22Rv1 (cell line): Measurements from ENCODE around the gene EMX1.

Source experiments
- ZFX ChIP-seq: fragments of 450-650 bp; IDR thresholded peaks from 2 replicates; pipeline ENCODE4 v1.6.1; 2017; ENCODE audit warnings: antibody characterized with exemption, borderline replicate concordance
- TF ChIP-seq, protein P1 (sequence below): fragments of 450-650 bp; IDR thresholded peaks from 2 replicates; pipeline ENCODE4 v1.5.1; 2017; ENCODE audit warnings: mild to moderate bottlenecking

DNA sequence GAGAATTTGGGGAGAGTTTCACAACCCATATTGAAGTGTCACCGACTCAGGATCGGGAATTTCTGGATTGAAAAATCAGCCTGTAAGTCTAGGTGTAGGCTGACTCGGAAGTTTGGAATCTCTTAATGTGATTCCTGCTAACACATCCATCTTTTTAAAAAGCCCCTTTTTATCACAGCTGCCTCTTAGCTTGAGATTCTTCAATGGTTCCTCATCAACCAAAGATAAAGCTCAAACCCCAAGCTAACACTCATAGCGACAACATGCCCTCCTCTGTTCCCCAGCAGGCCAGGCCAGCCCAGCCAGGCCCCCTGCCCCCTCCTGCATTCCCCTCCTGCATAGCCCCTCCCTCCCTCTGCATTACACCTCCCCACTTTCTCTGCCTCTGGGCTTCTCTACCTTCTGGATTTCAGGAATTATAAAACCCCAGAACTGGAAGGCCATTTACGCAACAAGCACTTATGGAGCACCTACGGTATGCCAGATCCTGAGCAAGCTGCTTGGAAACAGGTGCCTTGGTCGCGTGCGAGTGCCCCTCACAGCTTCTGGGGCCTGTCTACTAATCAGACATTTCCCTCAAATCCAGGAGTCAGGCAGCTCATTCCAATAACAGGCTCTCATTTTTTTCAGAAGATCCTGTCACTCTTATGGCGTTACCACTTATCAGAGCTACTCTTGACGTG, 63.4 kb downstream of the EMX1 start:
- TF ChIP-seq, protein P1, sequence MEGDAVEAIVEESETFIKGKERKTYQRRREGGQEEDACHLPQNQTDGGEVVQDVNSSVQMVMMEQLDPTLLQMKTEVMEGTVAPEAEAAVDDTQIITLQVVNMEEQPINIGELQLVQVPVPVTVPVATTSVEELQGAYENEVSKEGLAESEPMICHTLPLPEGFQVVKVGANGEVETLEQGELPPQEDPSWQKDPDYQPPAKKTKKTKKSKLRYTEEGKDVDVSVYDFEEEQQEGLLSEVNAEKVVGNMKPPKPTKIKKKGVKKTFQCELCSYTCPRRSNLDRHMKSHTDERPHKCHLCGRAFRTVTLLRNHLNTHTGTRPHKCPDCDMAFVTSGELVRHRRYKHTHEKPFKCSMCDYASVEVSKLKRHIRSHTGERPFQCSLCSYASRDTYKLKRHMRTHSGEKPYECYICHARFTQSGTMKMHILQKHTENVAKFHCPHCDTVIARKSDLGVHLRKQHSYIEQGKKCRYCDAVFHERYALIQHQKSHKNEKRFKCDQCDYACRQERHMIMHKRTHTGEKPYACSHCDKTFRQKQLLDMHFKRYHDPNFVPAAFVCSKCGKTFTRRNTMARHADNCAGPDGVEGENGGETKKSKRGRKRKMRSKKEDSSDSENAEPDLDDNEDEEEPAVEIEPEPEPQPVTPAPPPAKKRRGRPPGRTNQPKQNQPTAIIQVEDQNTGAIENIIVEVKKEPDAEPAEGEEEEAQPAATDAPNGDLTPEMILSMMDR = no peak
- TF ChIP-seq ZFX = no peak
